HL-60 (cell line): Measurements from ENCODE around the gene PPP5C.

ENCODE experiments used
- CTCF ChIP-seq: IDR thresholded peaks from one replicate; pipeline ENCODE4 v1.5.1; 2011; ENCODE audit warnings: low read length, control low read depth, inconsistent platforms; ENCODE audit not compliant: insufficient read depth
- GABPA ChIP-seq: IDR thresholded peaks from 2 replicates; pipeline ENCODE4 v1.6.1; 2012; ENCODE audit warnings: low read depth
- TF ChIP-seq, protein P1 (sequence below): IDR thresholded peaks from 2 replicates; pipeline ENCODE4 v1.6.1; 2012; ENCODE audit warnings: low read depth; ENCODE audit not compliant: insufficient replicate concordance

- TF ChIP-seq CTCF (no peak), GABPA (no peak)
- TF ChIP-seq, protein P1, sequence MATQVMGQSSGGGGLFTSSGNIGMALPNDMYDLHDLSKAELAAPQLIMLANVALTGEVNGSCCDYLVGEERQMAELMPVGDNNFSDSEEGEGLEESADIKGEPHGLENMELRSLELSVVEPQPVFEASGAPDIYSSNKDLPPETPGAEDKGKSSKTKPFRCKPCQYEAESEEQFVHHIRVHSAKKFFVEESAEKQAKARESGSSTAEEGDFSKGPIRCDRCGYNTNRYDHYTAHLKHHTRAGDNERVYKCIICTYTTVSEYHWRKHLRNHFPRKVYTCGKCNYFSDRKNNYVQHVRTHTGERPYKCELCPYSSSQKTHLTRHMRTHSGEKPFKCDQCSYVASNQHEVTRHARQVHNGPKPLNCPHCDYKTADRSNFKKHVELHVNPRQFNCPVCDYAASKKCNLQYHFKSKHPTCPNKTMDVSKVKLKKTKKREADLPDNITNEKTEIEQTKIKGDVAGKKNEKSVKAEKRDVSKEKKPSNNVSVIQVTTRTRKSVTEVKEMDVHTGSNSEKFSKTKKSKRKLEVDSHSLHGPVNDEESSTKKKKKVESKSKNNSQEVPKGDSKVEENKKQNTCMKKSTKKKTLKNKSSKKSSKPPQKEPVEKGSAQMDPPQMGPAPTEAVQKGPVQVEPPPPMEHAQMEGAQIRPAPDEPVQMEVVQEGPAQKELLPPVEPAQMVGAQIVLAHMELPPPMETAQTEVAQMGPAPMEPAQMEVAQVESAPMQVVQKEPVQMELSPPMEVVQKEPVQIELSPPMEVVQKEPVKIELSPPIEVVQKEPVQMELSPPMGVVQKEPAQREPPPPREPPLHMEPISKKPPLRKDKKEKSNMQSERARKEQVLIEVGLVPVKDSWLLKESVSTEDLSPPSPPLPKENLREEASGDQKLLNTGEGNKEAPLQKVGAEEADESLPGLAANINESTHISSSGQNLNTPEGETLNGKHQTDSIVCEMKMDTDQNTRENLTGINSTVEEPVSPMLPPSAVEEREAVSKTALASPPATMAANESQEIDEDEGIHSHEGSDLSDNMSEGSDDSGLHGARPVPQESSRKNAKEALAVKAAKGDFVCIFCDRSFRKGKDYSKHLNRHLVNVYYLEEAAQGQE, result no peak
Observed at GRCh38 chr19:46311444-46311843, 35.4 kb upstream of the PPP5C start.
